ENCODE results near the gene HOXA11.

DNA sequence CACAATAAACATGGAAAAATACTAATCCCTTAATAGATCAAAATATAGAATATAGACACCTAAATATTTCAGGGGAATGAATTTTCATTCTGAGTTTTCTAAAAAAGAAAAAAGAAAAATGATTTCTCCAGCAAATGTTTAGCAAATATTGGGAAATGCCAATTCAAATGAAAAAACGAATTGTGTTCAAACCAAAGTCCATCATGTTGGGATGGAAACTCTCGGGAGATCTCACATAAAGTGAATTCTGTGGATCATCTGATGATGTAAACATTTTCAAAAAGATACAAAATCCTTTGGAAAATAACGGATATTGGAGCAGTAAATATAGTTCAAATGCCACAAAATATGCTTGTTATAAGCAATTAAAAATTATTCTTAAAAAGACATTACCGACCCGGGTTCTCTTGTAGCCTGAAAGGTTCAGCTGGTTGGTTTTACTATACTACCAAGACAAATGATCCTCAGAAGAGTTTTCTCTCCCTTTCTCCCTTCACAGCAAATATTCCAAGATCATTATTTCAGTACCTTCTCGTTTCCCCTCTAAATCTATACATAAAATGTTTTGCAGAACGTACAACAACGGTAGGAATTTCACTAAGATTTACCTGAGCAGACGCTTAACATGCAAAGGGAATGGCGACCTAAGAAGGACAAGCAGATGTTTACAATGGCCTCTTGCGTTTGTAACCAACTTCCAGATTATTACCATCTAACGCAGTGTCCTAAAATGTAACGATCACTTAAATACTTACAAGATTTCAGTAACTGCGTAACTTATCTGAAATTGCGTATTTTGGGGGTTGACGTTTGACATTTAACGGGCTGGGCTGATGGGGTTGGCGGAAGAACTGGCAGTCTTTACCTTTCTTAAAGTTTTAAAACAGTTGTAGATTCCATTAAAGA is 12.4 kb upstream of the HOXA11 start:
- TF ChIP-seq, protein P1, sequence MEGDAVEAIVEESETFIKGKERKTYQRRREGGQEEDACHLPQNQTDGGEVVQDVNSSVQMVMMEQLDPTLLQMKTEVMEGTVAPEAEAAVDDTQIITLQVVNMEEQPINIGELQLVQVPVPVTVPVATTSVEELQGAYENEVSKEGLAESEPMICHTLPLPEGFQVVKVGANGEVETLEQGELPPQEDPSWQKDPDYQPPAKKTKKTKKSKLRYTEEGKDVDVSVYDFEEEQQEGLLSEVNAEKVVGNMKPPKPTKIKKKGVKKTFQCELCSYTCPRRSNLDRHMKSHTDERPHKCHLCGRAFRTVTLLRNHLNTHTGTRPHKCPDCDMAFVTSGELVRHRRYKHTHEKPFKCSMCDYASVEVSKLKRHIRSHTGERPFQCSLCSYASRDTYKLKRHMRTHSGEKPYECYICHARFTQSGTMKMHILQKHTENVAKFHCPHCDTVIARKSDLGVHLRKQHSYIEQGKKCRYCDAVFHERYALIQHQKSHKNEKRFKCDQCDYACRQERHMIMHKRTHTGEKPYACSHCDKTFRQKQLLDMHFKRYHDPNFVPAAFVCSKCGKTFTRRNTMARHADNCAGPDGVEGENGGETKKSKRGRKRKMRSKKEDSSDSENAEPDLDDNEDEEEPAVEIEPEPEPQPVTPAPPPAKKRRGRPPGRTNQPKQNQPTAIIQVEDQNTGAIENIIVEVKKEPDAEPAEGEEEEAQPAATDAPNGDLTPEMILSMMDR (IDR thresholded peaks at IDR 0.05): no peak
- TF ChIP-seq POLR2A (IDR thresholded peaks at IDR 0.05): no peak
